Bronchial epithelial cell (primary cell): ENCODE results near the gene GPER1. TPM values are rescaled to one million over a fixed set of nuclear protein-coding genes. Genes with fewer than 3 reads are reported as not detected.

Experiments
- DNase-seq: peaks from one replicate; pipeline ENCODE4 v3.0.0-alpha.2; 2010; ENCODE audit warnings: low read depth
- FAIRE-seq: peaks from 2 replicates; lab custom pipeline; 2011; peaks lifted over from hg19 to GRCh38; lab: Jason Lieb, UNC
- H3K27me3 ChIP-seq: 2 replicates; pipeline ENCODE4 v1.5.1; 2011; ENCODE audit warnings: low read length; ENCODE audit not compliant: control insufficient read depth, insufficient read depth
- H3K36me3 ChIP-seq: 2 replicates; pipeline ENCODE4 v1.5.1; 2011; ENCODE audit warnings: low read length; ENCODE audit not compliant: control insufficient read depth, insufficient read depth
- H3K4me3 ChIP-seq: 2 replicates; pipeline ENCODE4 v1.5.1; 2011; ENCODE audit warnings: mild to moderate bottlenecking, low read depth, low read length, control low read depth
- total RNA-seq: library from RNA; depleted of rRNA; stranded (reverse); fragments of >200 nt; gene quantifications from 2 replicates; pipeline ENCODE4 v1.2.1, GENCODE V29; 2014
- TF ChIP-seq, protein P1 (sequence below): IDR thresholded peaks from 2 replicates; pipeline ENCODE4 v1.5.1; 2011; ENCODE audit warnings: mild to moderate bottlenecking, moderate library complexity, low read length, control low read depth, inconsistent platforms; ENCODE audit not compliant: insufficient read depth, severe bottlenecking

GPER1 gene
- total RNA-seq, 1 donor from 2014 or later = under 0.01 TPM

DNA sequence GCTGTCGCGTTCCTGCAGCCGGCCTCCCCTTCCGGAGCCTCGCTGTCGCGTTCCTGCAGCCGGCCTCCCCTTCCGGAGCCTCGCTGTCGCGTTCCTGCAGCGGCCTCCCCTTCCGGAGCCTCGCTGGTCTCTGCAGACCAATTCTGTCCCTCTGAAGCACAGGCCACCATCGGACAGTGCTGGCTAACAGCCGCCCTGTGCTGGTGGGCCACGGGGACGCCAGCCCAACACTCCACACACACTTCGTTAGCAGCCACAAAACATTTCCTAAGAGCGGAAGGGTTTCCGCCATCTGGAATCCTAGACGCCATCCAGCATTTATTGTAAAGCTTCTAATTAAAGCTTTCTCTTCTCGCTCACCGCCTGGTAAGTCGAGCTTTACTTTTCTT lies 11.2 kb downstream of the GPER1 start:
- DNase-seq (no peak), FAIRE-seq (no peak)
- Histone ChIP-seq H3K36me3 (peaks cover 1% of the 10 kb centered on the region), H3K4me3 (no peak overlapping the region), H3K27me3 (no peaks in the 10 kb centered on the region)
- TF ChIP-seq, protein P1, sequence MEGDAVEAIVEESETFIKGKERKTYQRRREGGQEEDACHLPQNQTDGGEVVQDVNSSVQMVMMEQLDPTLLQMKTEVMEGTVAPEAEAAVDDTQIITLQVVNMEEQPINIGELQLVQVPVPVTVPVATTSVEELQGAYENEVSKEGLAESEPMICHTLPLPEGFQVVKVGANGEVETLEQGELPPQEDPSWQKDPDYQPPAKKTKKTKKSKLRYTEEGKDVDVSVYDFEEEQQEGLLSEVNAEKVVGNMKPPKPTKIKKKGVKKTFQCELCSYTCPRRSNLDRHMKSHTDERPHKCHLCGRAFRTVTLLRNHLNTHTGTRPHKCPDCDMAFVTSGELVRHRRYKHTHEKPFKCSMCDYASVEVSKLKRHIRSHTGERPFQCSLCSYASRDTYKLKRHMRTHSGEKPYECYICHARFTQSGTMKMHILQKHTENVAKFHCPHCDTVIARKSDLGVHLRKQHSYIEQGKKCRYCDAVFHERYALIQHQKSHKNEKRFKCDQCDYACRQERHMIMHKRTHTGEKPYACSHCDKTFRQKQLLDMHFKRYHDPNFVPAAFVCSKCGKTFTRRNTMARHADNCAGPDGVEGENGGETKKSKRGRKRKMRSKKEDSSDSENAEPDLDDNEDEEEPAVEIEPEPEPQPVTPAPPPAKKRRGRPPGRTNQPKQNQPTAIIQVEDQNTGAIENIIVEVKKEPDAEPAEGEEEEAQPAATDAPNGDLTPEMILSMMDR = no peak

DNA sequence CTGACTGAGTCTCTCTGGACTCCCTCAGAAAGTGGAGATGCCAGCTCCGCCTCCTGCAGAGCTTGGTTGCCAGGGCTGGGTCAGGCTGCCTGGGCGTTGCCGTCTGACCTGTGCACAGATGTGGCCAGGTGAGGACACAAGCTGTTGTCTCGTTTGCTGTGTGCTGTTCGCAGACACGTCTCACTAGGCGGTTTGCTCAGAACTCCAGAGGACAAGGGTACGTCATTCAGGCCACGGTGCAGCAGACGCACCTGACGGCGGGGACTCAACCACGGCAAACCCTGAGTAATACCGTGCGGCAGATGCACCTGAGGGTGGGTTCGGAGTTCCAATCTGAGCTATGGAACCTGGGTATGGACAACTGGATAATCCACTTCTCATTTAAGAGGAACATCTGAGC lies 11.7 kb downstream of the GPER1 start:
- no peak overlapping the region for H3K4me3 ChIP-seq
- DNase-seq = no peak
- no peak for FAIRE-seq
- H3K27me3 ChIP-seq = no peaks in the 10 kb centered on the region
- H3K36me3 ChIP-seq = peaks cover 1% of the 10 kb centered on the region
- TF ChIP-seq, protein P1 = no peak

DNA sequence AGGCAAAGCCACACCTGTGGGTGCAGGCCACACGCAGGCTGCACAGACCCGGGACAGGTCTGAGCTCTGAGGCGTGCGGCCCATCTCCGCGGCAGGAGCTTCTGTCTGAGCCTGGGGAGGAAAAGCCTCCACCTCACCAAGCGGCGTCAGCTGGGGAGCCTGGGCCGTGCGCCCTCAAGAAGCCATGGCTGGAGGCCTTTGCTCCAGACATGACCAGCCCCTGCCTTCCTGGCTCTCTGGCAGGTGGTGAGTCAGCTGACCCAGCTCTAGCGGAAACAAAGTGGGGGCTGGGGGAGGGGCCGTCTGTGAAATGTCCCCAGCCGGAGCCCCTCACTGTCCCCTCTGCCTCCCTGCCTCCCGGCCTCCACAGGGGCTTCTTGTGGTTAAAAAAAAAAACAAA lies 12.5 kb downstream of the GPER1 start:
- TF ChIP-seq, protein P1 = no peak
- H3K4me3 ChIP-seq = no peak overlapping the region
- H3K27me3 ChIP-seq = no peaks in the 10 kb centered on the region
- no peak for FAIRE-seq
- DNase-seq = no peak
- H3K36me3 ChIP-seq = peaks cover 1% of the 10 kb centered on the region

DNA sequence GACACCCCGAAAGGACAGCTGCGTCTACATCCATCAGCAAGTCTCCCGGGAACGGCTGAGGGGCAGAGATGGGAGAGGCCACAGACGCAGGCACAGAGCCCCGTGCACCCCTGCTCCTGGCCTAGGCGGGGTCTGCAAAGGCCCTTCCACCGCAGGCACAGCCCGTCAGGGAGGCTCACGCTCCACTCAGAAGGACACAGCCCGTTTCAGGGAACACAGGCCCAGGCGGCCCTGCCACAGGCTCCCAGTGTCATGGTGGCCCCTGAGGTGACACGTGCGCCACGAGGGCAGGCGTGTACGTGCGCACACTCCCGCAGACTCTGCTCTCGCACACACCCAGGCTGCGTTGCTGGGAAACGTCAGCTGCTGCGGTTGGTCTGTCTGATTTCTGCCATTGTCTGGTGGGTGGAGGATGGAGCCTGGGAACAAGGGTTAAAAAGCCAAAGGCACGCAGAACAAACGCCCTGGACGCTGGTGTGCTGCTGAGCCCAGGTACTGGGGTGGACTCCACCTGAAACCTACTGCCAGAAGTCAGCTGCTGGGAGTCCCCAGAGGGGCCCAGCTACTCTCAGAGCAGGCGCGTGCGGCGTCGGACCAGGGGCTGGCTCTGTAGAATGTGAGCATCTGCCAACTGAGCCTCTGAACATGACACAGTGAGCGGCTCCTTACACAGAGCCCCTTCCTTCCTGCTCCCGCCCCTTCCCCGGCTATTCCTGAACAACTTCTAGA lies 13.1 kb downstream of the GPER1 start:
- no peak for FAIRE-seq

DNA sequence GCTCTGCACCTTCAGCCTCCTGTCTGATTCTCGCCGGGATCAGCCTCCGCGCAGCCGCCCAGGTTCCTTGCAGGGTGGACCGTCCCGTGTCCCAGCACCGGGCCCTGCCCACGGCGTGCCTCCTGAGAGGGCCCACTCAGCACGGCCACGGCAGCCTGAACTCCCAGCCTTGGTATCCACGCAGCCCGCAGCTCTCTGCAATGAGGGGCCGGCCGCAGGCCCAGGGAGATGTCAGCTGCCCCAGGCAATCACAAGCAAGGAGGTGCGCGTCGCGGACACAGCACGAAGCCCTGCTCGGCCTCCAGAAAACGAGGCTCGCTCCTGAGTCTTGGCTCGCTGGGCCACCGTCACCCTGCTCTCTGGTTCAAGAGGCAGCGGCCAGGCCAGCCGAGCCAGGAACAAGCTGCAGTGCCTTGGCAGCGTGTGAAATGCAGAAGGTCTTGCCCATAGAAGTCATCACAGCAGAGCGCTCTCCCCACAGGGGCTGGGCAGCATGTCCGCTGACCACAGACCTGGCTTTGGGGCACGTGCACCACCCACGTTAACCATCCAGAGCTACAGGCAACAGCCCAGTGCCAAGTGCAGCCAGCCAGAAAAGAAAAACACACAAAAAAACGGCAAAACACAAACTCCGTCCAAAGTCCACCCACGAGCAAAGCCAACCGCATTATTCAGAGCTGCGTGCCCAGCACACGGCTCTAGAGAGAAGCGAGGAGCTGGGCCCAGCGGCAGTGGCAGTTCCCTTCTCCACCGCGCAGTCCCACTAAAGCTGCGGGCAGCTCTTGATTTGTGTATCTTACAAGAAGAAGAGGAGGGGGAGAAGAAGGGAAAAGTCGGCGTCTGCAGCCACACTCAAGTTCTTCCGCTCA lies 13.9 kb downstream of the GPER1 start:
- Histone ChIP-seq H3K27me3 (no peaks in the 10 kb centered on the region), H3K36me3 (peaks cover 2% of the 10 kb centered on the region), H3K4me3 (no peak overlapping the region)
- TF ChIP-seq, protein P1 = no peak
- FAIRE-seq (no peak), DNase-seq (no peak)

More for the DNA sequence above, 13.1 kb downstream of the GPER1 start:
- Histone ChIP-seq H3K4me3 (no peak overlapping the region), H3K36me3 (peaks cover 1% of the 10 kb centered on the region), H3K27me3 (no peaks in the 10 kb centered on the region)
- DNase-seq = no peak
- TF ChIP-seq, protein P1 = no peak
